ENCODE measurements around the gene EMILIN3.
A peak's percentile ranks its signal among the peaks of the same experiment; 100 is the strongest.

EMILIN3 gene

DNA sequence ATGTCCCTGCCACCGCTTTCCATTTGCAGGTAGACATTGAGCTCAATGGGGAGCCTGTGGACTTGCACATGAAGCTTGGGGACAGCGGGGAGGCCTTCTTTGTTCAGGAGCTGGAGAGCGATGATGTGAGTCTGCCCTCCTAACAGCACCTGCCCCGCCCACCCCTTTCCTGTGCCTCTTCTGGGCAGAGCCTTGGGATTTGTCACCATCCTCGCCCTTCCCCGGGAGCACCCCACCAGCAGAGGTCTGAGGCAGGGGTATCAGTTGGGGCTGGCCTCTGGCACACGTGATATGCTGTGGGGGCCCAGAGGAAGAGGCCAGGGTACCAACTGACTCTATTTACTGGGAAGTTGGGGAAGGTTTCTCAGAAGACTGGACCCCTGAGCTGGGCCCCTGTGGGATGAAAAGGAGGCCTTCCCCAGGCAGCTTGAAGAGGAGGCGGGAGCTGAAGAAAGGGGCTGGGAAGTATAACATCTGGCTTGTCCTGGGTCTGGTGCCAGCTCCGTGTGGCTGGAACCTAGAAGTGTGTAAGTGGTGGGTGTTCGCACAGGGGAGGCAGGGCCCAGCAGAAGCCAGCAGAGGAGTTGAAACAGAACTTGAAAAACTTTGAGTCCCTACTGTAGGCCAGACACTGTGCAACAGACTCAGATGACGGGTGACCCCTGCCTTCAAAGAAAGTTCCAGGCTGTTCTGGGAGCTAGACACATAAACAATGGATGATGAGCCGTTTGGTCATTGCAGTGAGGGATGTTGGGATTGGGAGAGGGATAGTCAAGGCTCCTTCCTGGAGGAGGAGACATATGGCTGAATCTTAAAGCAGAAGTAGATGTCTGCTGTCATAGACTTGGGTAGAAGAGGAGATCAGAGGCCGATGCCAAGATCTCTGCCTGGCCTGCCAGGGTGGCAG lies 18.8 kb downstream of the EMILIN3 start:
- DNase-seq (ENCODE audit: low spot score), result no peak

DNA sequence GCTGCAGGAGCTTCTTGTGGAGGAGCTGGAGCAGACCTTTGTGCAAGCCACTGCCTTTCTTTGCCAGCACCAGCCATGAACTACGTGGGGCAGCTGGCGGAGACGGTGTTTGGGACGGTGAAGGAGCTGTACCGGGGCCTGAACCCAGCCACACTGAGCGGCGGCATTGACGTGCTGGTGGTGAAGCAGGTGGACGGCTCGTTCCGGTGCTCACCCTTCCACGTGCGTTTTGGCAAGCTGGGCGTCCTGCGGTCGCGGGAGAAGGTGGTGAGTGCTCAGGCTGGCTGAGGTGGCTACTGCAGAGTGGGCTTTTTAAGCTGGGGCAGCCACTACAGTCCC lies 20.9 kb downstream of the EMILIN3 start:
- no peak for DNase-seq (ENCODE audit: low spot score)

- no peak for DNase-seq (ENCODE audit: low spot score)
These were observed 21.5 kb downstream of the EMILIN3 start for GRCh38 chr20:41344938-41345728.

GRCh38 chr20:41344477-41344876 lies 22.1 kb downstream of the EMILIN3 start:
- no peak for DNase-seq (ENCODE audit: low spot score)

DNA sequence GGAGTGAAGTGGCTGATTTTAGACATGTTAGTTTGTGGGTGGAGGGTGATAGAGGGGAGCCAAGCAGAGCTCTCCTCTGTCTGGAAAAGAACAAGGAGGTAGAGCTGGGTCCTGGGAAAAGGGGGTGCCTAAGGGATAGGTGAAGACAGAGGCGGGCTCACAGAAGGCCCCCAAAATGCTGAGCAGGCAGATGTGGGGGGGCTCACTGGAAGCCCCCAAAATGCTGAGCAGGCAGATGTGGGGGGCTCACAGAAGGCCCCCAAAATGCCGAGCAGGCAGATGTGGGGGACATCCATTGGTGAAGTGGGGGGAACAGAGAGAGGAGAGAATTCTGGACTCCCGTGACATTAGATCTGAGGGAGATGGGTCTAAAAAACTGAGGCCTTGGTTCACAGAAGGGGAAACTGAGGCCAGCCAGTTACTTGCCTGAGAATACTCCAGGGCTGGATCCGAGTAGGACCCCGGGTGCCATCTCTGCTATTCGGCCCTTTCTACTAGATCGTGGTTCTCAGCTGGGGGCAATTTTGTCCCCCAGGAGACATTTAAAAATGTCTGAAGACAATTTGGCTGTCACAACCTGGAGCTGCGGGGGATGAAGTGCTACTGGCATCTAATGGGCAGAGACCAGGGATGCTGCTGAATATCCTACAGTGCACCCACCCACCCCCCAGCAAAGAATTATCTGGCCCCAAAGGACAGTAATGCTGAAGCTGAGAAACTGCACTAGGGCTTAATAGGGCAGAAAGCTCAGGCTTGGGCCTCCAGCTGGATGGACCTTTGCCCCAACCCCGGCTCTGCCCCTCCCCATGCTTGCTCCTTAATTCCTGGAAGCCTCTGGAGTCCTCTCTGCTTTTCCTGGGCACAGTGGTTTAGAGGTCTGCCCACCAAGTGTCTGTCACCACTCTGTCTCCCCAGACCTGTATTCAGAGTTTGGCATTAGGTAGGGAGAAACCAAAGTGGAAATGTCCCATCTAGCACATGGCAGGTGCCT lies 23.8 kb downstream of the EMILIN3 start:
- no peak for DNase-seq (ENCODE audit: low spot score)

DNA sequence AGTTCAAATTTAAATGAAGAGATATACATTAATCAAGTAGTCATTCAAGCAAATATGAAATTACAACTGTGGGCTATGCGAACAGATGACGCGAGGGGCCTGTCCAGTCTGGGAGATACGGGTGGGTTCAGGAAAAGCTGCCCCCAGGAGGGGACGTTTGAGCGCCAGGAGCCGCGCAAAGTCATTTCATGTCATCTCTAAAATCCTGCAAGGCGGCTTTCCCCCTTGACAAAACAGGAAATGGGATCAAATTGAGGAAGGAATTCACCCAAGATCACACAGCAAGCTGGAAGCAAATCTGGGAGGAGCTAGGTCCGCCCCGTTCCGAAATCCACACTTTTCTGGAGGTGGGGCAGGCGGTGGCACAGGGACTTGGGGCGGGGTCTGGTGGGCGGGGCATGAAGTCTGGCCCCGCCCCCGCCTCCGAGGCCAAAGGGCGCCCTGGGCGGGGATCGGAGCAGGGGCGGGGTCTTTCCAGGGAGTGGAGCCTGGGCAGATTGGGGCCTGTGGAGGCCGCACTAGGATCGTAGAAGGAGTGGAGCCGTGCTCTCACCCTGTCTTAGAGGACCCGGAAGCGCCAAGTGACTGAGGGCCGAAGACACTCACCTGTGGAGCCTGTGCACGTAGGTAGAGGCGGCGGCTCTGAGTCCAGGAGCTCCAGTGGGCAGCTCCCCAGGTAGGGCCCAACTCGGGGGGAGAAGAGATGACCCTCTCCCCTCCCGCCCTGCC lies 26.1 kb downstream of the EMILIN3 start, which contains the start of gene LPIN3:
Gene LPIN3 (plus strand): TSS at position 495 of the 729 bp plus-strand sequence. CDS start 4,983 bp downstream, outside the sequence.
- DNase-seq (ENCODE audit: low spot score), result peak; percentile 35

DNA sequence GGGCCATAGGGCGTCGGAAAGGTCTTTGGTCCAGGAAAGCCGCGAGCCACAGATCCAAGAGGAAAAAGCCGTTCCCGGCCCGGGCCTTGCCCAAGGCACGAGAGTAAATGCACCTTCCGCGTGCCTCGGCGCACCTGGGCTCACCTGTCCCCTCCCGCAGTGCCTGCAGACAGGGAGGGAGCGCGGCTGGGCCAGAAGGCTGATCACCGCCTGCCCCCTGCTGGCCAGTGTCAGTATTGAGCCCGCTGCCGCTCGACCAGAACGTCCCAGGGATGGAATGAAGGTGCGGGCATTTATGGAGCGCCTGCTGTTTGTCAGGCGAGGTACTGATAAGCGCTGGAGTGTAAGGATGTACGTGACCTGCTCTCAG lies 26.7 kb downstream of the EMILIN3 start:
- peak; percentile 56 for DNase-seq (ENCODE audit: low spot score)

DNA sequence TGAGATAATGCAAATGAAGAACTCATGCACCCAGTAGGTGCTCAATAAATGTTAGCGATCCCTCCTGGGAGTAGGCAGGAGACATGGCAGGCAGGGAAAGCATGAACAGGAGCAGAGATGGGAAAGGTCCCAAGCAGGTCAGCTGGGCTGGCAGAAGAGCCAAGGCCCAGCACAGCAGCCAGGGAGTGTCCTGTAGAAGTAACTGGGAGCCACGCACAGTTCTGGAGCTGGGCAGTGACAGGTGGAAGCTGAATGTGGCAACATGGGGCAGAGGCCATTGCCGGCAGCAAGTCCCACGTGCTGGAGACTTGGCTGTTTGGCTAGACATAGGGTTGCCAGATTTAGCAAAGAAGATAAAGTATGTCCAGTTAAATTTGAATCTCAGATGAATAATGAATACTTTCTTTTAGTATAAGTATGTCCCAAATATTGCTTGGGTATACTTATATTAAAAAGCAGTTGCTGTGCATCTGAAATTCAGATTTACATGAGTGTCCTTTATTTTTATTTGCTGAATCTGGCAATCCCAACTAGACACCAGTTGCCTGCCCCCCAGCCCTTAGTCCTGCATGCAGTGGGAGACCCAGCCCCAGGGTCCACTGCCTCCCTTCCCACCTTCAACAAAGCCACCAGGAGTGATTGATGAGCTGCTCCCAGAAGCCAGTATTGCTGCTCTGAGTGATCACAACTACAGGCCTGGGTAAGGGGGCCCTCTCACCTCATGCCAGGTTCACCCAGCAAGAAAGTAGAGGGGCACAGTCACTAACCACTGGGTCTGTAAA lies 29.7 kb downstream of the EMILIN3 start:
- no peak for DNase-seq (ENCODE audit: low spot score)

DNA sequence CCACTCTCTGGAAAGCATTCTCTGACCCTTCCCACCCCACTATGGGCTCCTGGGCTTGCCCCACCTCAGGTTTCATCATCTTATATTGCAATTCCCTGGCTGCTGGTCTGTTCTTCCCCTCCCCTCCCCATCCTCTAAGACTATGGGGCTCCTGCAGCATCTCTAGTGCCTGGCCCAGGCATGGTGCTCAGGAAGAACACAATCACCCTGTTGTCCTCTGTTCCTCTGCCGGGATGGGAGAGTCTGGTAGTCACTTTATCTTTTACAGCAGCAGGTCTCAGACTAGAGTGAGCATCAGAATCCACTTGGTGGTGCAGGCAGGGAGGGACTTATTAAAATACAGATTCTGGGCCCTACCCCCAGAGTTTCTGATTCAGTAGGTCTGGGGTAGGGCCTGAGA lies 31.0 kb downstream of the EMILIN3 start:
- DNase-seq (ENCODE audit: low spot score), result peak; percentile 12

- DNase-seq (ENCODE audit: low spot score), result no peak
These were observed 31.9 kb downstream of the EMILIN3 start for GRCh38 chr20:41334443-41335421.

DNA sequence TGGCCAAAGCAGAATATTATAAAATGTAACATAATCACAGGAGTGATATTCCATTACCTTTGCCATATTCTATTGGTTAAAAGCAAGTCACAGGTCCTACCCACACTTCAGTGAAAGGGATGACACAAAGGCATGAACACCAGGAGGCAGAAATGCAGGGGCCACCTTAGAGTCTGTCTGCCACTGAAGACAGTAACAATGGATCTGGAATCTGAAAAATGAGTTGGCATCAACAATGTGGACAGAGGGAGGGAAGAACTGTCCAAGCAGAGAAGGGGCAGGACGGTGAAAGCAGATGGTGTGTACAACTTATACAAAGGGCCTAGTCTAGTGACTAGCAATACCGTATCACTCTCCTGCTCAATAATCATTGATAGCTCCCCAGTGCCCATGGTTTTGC lies 32.6 kb downstream of the EMILIN3 start:
- no peak for DNase-seq (ENCODE audit: low spot score)

- DNase-seq (ENCODE audit: low spot score), result no peak
These were observed 34.9 kb downstream of the EMILIN3 start for GRCh38 chr20:41331731-41332130.

DNA sequence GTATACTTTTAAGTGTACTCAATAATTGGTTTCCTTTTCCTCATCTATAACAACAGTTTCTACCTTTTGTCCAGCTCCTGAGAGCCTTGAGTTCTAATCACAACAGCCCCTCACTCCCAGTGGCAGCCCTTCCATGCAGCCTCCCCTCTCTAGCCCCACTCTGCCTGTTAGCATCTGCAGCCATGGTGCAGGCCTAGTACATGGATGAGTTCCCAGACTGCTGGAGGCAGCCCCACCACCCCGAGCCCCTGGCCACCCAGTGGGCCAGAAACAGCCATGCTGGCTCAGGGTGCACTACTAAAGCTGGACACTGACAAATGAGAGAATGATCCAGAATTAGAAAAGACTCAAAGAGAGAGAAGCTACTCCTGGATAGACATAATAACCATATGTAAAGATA lies 35.7 kb downstream of the EMILIN3 start:
- no peak for DNase-seq (ENCODE audit: low spot score)

- no peak for DNase-seq (ENCODE audit: low spot score)
These were observed 36.3 kb downstream of the EMILIN3 start for GRCh38 chr20:41330343-41330720.

- DNase-seq (ENCODE audit: low spot score), result no peak
These were observed 36.9 kb downstream of the EMILIN3 start for GRCh38 chr20:41329435-41330342.

GRCh38 chr20:41327178-41327577 lies 39.4 kb downstream of the EMILIN3 start:
- no peak for DNase-seq (ENCODE audit: low spot score)

GRCh38 chr20:41320976-41321375 lies 45.6 kb downstream of the EMILIN3 start:
- no peak for DNase-seq (ENCODE audit: low spot score)

DNA sequence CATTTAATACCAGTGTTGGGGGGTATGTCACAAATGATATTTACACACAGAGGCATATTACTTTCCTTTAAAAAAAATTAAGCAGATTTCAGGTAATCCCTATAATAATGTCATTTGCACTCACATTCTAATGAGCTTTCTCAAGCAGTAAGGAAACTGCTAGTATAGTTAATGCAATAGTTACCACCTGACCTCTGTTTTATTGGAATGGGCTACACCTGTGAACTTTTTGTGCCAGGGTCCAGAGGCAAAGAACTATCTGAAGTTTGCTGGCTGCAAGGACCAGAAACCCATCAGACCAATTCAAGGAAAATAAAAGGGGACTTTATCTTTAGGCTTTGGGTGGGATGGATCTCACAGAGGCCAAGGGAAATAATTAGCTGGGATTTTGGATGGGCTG lies 46.2 kb downstream of the EMILIN3 start:
- no peak for DNase-seq (ENCODE audit: low spot score)
